Progenitor cell of endocrine pancreas (in vitro differentiated cells): ENCODE results near the gene KLHL13. TPM values are rescaled to one million over a fixed set of nuclear protein-coding genes. Genes with fewer than 3 reads are reported as not detected.

Source experiments
- DNase-seq: peaks from one replicate; pipeline ENCODE4 v3.0.0; 2021; ENCODE audit warnings: low spot score; ENCODE audit not compliant: unreplicated experiment
- H3K27ac Mint-ChIP-seq: 2 replicates; pipeline ENCODE4 v1.8.0; 2021; ENCODE audit warnings: mild to moderate bottlenecking, moderate library complexity, mixed read lengths
- H3K27me3 Mint-ChIP-seq: 2 replicates; pipeline ENCODE4 v1.8.0; 2021; ENCODE audit warnings: mixed read lengths
- H3K36me3 Mint-ChIP-seq: 2 replicates; pipeline ENCODE4 v1.8.0; 2022; ENCODE audit warnings: mixed read lengths; ENCODE audit not compliant: insufficient read depth
- H3K4me1 Mint-ChIP-seq: 2 replicates; pipeline ENCODE4 v1.8.0; 2021; ENCODE audit warnings: low read depth, mixed read lengths
- H3K4me3 Mint-ChIP-seq: 2 replicates; pipeline ENCODE4 v1.8.0; 2021; ENCODE audit warnings: low read depth, mild to moderate bottlenecking, moderate library complexity, mixed read lengths
- H3K9me3 Mint-ChIP-seq: 2 replicates; pipeline ENCODE4 v1.8.0; 2021; ENCODE audit warnings: low read depth, mixed read lengths
- CTCF ChIP-seq: fragments of 200-600 bp; sonication (generic); IDR thresholded peaks from one replicate; pipeline ENCODE4 v1.5.0; 2021; ENCODE audit warnings: antibody characterized with exemption, mild to moderate bottlenecking; ENCODE audit not compliant: unreplicated experiment
- total RNA-seq: library from RNA; stranded (reverse); gene quantifications from 2 replicates; pipeline ENCODE4 v1.2.1, GENCODE V29; 2021

Gene KLHL13
- total RNA-seq, 1 donor from 2014 or later = 5.6 TPM

DNA sequence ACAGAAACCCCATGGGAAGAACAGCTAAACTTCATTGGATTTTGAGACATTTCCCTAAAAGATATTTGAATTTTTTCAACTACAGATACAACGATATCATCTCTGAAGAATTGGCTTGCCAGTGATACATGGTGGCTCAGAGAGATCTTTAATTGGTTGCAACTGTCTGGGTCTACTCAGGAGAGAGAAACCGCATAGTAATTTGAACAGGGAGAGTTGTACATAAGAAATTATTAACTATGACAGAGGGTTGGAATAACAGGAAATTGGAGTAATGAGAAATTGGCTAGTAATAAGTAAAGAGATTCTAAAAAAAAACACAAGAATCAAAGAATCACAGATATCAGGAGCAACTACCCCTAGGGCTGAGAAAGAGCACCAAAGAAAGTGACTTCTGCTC is 118.4 kb downstream of the KLHL13 start:
- Mint-ChIP-seq H3K4me3 (no peak overlapping the region), H3K27me3 (no peaks in the 10 kb centered on the region), H3K4me1 (no peaks in the 10 kb centered on the region), H3K36me3 (no peaks in the 10 kb centered on the region), H3K27ac (no peak overlapping the region), H3K9me3 (peaks cover 16% of the 10 kb centered on the region)
- no peak for DNase-seq
- TF ChIP-seq CTCF = no peak

GRCh38 chrX:117996918-117997480 is 119.6 kb downstream of the KLHL13 start:
- no peak for DNase-seq
- Mint-ChIP-seq H3K36me3 (no peaks in the 10 kb centered on the region), H3K27ac (no peak overlapping the region), H3K9me3 (peaks cover 20% of the 10 kb centered on the region), H3K4me1 (no peaks in the 10 kb centered on the region), H3K4me3 (no peak overlapping the region), H3K27me3 (no peaks in the 10 kb centered on the region)
- no peak for TF ChIP-seq CTCF

- peaks cover 2% of the 10 kb centered on the region for H3K4me1 Mint-ChIP-seq
- DNase-seq = no peak
- H3K27me3 Mint-ChIP-seq = no peaks in the 10 kb centered on the region
- no peak for TF ChIP-seq CTCF
- no peaks in the 10 kb centered on the region for H3K36me3 Mint-ChIP-seq
- no peak overlapping the region for H3K27ac Mint-ChIP-seq
- no peak overlapping the region for H3K4me3 Mint-ChIP-seq
- peaks cover 18% of the 10 kb centered on the region for H3K9me3 Mint-ChIP-seq
These were observed 120.2 kb downstream of the KLHL13 start for GRCh38 chrX:117996408-117996807.

DNA sequence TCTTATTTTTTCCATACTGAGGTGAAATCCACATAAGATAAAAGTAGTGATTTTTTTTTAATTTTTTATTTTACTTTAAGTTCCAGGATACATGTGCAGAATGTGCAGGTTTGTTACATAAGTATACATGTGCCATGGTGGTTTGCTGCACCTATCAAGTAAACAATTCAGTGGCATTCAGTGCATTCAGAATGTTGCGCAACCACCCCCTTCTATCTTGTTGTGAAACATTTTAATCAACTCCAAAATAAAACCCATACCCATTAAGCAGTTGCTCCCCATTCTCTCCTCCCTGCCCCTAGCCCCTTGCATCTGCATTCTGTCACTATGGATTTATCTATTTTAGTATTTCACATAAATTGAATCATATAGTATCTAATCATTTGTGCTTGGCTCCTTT is 121.2 kb downstream of the KLHL13 start:
- Mint-ChIP-seq H3K36me3 (no peaks in the 10 kb centered on the region), H3K27ac (no peak overlapping the region), H3K9me3 (peaks cover 20% of the 10 kb centered on the region), H3K4me3 (no peak overlapping the region), H3K4me1 (peaks cover 2% of the 10 kb centered on the region), H3K27me3 (no peaks in the 10 kb centered on the region)
- no peak for TF ChIP-seq CTCF
- DNase-seq = no peak

DNA sequence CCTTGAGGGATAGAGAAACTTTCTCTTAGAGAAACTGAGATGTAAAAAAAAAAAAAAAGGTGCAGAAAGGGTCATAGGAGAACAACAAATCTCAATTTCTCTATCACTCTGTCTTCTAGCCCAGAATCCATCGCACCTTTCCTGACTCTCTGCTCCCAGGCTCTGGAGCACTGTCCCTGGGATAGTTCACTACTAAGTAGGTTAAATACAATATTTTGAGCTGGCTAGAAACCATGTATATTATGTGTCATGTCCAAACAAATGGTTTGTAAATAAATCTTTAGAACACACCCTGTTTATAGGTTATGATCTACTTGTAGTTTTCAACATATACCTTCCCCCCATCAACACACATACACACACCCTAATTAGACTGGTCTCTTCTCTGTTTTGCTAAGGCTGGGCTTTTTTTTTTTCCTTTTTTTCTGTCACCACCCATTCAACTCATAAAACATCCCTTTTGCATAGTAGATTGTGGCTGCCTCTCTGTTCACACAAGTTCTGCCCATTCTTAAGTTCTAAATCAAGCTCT is 124.4 kb downstream of the KLHL13 start:
- Mint-ChIP-seq H3K27me3 (no peaks in the 10 kb centered on the region), H3K4me3 (no peak overlapping the region), H3K4me1 (peaks cover 2% of the 10 kb centered on the region), H3K36me3 (no peaks in the 10 kb centered on the region), H3K27ac (no peak overlapping the region), H3K9me3 (peaks cover 15% of the 10 kb centered on the region)
- no peak for DNase-seq
- TF ChIP-seq CTCF = no peak
